ENCODE data around the gene FHIT. TPM values are rescaled to one million over a fixed set of nuclear protein-coding genes. Genes with fewer than 3 reads are reported as not detected.

Gene FHIT
- total and polyA plus RNA-seq, 2 experiments from 2014 or later: 9.7 to 16.2 TPM

DNA sequence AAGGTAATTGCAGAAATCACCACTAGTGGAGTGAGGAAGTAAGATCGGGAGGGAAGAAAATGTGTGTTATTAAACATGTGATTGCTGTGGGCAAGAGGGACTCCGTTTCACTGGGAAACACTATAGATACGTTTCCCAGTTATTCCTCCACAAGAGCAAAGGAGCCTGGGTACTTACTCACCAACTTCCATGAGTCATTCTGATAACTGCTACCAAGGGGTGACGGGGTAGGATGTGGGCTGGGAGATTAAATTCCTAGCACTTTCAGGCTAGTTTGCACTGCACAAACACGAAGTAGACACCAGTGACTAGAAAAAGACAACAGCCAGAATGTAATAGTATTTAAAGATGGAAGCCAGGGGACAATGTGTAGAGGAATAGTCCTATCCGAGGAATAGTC lies 1388.6 kb downstream of the FHIT start:
- no peaks in the 10 kb centered on the region for H4K20me1 ChIP-seq (ENCODE audit: insufficient read depth, poor library complexity, severe bottlenecking)
- no peak overlapping the region for H3K4me3 ChIP-seq
- no peaks in the 10 kb centered on the region for H3K36me3 ChIP-seq (replicated peaks; ENCODE audit: insufficient read depth, low read depth)
- H3K4me2 ChIP-seq: no peak overlapping the region
- no peak overlapping the region for H3K27ac ChIP-seq
- no peaks in the 10 kb centered on the region for H3K27me3 ChIP-seq
- H3K9me3 ChIP-seq (ENCODE audit: low read depth): no peaks in the 10 kb centered on the region
- H3K9me2 ChIP-seq (replicated peaks; ENCODE audit: insufficient read depth): no peaks in the 10 kb centered on the region
- WGBS (ENCODE audit: low lambda C conversion rate, missing lambda C conversion rate): 84% methylated on average over 6 of the region's 6 CpGs
- H3K79me2 ChIP-seq: no peaks in the 10 kb centered on the region
- DNase-seq (ENCODE audit: low spot score): no peak
- no peak overlapping the region for H2AFZ ChIP-seq
- no peaks in the 10 kb centered on the region for H3K4me1 ChIP-seq (ENCODE audit: insufficient read depth)
- TF ChIP-seq EZH2 (IDR thresholded peaks at IDR 0.05; ENCODE audit: borderline replicate concordance): no peak
- TF ChIP-seq, protein P1, sequence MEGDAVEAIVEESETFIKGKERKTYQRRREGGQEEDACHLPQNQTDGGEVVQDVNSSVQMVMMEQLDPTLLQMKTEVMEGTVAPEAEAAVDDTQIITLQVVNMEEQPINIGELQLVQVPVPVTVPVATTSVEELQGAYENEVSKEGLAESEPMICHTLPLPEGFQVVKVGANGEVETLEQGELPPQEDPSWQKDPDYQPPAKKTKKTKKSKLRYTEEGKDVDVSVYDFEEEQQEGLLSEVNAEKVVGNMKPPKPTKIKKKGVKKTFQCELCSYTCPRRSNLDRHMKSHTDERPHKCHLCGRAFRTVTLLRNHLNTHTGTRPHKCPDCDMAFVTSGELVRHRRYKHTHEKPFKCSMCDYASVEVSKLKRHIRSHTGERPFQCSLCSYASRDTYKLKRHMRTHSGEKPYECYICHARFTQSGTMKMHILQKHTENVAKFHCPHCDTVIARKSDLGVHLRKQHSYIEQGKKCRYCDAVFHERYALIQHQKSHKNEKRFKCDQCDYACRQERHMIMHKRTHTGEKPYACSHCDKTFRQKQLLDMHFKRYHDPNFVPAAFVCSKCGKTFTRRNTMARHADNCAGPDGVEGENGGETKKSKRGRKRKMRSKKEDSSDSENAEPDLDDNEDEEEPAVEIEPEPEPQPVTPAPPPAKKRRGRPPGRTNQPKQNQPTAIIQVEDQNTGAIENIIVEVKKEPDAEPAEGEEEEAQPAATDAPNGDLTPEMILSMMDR (IDR thresholded peaks at IDR 0.05; ENCODE audit: poor library complexity): no peak
- no peak for TF ChIP-seq EZH2phosphoT487 (IDR thresholded peaks at IDR 0.05; ENCODE audit: low read depth, severe bottlenecking, unreplicated experiment)

DNA sequence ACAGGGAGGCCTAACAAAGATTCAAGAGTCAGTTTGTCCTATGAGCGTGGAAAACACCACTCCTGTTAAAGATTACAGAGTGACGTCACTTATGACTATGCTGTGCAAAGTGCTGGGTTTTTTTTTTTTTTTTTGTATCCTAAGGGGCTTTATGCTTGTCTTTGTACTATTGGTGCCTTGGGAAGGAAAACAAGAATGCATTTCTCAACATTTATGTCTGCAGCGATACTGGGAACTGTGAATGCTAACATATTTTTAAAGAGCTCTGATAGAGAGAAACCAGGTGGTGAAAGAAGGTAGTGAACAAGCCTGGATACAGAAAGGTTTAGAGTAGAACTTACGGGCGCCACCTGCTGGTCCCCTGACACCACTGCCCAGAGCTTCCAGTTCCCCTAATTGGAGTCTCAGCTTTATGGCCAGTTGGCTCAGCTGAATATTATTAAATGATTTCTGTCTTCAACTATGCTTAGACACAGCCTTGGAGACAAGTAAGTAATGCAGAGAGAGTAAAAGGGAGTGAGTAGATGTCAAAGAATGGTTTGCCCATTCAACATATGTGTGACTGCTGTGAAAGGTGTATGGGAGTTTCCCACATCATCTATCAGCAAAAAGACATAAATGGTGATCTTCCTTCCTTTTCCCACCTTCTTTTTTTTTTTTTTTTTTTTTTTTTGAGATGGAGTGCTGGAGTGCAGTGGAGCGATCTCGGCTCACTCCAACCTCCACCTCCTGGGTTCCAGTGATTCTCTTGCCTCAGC lies 1393.5 kb downstream of the FHIT start:
- no peaks in the 10 kb centered on the region for H3K9me2 ChIP-seq (replicated peaks; ENCODE audit: insufficient read depth)
- H3K4me3 ChIP-seq: no peak overlapping the region
- WGBS (ENCODE audit: low lambda C conversion rate, missing lambda C conversion rate): 36% methylated on average over 7 of the region's 7 CpGs
- H4K20me1 ChIP-seq (ENCODE audit: insufficient read depth, poor library complexity, severe bottlenecking): no peaks in the 10 kb centered on the region
- H3K79me2 ChIP-seq: no peaks in the 10 kb centered on the region
- H2AFZ ChIP-seq: no peak overlapping the region
- H3K27me3 ChIP-seq: no peaks in the 10 kb centered on the region
- no peaks in the 10 kb centered on the region for H3K36me3 ChIP-seq (replicated peaks; ENCODE audit: insufficient read depth, low read depth)
- peak overlapping the region; percentile 41 for H3K27ac ChIP-seq
- H3K4me1 ChIP-seq (ENCODE audit: insufficient read depth): peaks cover 5% of the 10 kb centered on the region
- TF ChIP-seq, protein P1 (IDR thresholded peaks at IDR 0.05; ENCODE audit: poor library complexity): peak; percentile 95
- TF ChIP-seq EZH2phosphoT487 (IDR thresholded peaks at IDR 0.05; ENCODE audit: low read depth, severe bottlenecking, unreplicated experiment) (no peak), EZH2 (IDR thresholded peaks at IDR 0.05; ENCODE audit: borderline replicate concordance) (no peak)
- DNase-seq (ENCODE audit: low spot score): peak; percentile 91
- H3K9me3 ChIP-seq (ENCODE audit: low read depth): no peaks in the 10 kb centered on the region
- peak overlapping the region; percentile 30 for H3K4me2 ChIP-seq

DNA sequence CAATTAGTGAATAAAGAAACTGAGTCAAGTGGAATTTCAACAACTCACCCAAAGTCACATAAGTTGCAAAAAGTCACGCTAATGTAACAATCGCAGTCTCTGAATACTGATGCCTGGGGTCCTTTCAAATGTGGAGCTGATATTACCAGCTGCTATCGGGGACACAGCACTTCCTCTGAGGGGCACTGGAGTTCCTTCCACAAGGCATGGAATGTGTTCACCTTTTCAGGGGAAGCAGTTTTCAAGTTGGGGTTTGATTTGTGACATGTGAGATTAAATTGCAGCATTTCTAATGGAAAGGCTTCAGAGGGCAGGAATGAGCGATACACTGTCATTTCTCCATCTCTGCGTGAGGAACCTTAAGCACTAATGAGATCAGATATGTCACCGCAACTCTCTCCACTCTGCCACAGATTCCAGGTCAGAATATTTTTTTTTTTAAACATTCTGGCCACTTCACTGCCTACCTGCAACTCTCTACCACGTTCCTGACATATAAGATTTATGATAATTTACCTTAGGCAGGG lies 1394.3 kb downstream of the FHIT start:
- no peak for DNase-seq (ENCODE audit: low spot score)
- H3K4me3 ChIP-seq: no peak overlapping the region
- H4K20me1 ChIP-seq (ENCODE audit: insufficient read depth, poor library complexity, severe bottlenecking): no peaks in the 10 kb centered on the region
- H3K4me1 ChIP-seq (ENCODE audit: insufficient read depth): peaks cover 5% of the 10 kb centered on the region
- H3K27me3 ChIP-seq: no peaks in the 10 kb centered on the region
- WGBS (ENCODE audit: low lambda C conversion rate, missing lambda C conversion rate): 82% methylated on average over 7 of the region's 7 CpGs
- peak overlapping the region; percentile 30 for H3K4me2 ChIP-seq
- H3K79me2 ChIP-seq: no peaks in the 10 kb centered on the region
- TF ChIP-seq, protein P1 (IDR thresholded peaks at IDR 0.05; ENCODE audit: poor library complexity): no peak
- TF ChIP-seq EZH2 (IDR thresholded peaks at IDR 0.05; ENCODE audit: borderline replicate concordance): no peak
- TF ChIP-seq EZH2phosphoT487 (IDR thresholded peaks at IDR 0.05; ENCODE audit: low read depth, severe bottlenecking, unreplicated experiment): no peak
- H2AFZ ChIP-seq: no peak overlapping the region
- H3K36me3 ChIP-seq (replicated peaks; ENCODE audit: insufficient read depth, low read depth): no peaks in the 10 kb centered on the region
- H3K9me2 ChIP-seq (replicated peaks; ENCODE audit: insufficient read depth): no peaks in the 10 kb centered on the region
- no peaks in the 10 kb centered on the region for H3K9me3 ChIP-seq (ENCODE audit: low read depth)
- H3K27ac ChIP-seq: peak overlapping the region; percentile 41

Data from hepatocyte (in vitro differentiated cells).